GM18498 (cell line): ENCODE data around the gene USP43.

Source experiments
- ATAC-seq: cut with Tn5 transposase; IDR thresholded peaks from one replicate; pipeline ENCODE4 v1.9.1; 2021; ENCODE audit warnings: mild to moderate bottlenecking, moderate library complexity; ENCODE audit not compliant: unreplicated experiment

Gene USP43

DNA sequence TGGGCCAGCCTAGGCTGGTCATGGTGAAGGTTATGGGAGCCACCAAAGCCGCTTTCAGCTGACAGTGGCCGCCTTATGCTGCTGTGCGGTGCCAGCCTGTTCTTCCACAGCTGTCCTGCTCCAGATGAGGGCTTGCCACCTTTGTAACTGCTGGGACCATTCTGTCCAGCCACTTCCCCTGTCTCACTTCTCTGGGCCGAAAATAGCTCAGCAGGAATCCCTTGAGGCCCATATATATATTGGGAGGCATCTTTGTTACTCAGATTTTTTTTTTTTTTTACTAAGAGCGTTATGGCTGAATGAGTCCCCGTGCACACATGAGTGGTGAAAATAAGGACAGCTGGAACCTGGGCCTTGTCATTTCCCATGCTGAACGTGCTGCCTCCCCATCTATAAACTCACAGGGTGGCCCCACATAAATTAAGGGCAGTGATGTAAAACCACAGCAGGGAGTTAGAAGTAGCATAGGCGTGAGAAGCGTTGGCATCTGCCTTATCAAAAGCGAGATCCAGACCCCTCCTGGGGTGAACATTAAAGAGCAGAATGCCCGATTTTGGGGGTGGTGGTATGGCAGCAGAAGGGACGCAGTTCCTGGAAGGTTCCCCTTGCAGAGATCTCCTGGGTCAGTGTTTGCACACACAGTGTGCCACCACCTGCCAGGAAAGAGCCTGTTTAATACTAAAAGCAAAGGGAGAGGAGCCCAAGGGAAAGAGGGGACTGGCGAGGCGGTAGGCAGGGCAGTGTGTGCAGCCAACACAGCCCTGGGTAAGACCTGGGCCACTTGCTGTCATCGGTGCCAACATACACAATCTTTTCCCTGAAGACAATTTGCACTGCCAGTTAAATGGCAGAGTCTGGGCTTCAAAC is 57.8 kb downstream of the USP43 start:
- ATAC-seq: no peak

DNA sequence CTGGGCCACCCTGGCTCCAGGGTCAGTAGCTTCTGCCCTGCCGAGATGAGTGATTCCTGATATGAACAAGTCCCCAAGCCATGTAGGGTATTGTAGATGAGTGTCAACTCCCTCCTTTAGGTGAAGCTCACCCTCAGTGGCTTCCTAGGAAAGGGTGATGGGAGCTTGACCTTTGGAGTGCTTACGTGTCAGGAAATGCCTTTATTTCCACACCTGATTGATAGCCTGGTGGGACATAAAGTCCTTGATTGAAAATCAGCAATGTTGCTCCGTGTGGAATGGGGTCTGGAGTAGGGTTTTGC is 58.4 kb downstream of the USP43 start:
- ATAC-seq: no peak

DNA sequence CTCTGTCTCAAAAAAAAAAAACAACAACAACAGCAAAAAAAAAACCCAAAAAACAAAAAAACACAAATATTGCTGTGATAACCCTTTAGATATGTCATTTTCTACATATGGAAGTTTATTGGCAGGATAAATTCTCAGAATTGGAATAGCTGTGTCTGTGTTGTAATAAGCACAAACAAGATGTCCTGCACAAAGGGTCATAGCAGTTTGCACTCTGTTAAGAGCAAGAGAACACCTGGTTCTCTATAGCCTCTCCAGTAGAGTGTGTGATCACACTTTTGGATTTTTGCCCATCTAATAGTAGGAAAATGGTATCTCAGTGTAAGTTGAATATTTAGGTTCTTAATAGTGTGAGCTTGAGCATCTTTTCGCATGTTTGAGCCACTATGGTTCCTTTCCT is 60.4 kb downstream of the USP43 start:
- ATAC-seq: no peak

DNA sequence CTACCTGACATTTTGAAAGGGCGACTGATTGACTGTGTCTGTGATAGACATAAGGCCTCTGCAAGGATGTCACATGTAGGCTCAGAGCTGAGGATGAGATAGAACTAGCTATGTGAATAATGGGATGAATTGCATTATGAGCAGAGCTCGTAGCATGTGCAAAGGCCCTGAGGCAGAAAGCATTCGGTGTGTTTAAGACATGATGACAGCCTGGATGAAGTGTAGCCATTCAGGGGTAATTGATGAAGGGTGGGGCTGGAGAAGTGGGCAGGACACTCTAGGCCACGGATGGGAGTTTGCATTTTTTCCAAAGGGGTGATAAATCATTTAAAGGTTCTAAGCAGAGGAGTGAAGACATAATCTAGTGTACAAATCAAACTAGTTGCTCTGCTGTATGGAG is 62.6 kb downstream of the USP43 start:
- ATAC-seq: no peak

DNA sequence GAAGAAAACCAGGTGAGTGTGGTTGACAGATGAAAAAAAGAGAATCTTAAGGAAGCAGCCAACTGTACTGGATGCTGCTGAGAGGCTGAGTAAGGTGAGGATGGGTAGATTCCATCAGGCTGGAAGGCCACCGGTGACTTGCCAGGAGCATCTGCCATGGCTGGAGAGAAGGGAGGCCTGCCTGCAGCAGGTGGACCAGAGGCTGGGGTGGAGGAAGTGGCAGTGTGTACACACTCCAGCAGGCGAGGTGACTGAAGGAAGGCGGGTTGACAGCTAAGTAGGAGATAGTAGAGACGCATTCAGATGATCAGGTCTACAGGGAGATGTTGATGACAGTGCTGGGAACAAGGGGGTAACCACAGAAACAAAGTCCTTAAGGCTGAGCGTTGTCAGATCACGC is 69.5 kb downstream of the USP43 start:
- no peak for ATAC-seq

DNA sequence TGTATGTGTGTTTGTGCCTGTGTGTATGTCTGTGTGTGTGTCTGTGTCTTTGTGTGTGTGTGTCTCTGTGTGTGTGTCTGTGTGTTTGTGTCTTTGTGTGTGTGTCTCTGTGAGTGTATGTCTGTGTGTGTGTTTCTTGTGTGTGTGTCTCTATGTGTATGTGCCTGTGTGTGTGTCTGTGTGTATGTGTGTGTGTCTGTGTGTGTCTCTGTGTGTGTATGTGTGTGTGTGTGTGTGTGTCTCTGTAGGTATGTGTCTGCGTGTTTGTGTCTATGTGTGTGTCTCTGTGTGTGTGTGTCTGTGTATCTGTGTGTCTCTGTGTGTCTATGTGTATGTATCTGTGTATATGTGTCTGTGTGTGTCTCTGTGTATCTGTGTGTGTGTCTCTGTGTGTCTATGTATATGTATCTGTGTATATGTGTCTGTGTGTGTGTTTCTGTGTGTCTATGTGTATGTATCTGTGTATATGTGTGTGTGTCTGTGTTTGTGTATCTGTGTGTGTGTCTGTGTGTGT is 70.2 kb downstream of the USP43 start:
- ATAC-seq: no peak

DNA sequence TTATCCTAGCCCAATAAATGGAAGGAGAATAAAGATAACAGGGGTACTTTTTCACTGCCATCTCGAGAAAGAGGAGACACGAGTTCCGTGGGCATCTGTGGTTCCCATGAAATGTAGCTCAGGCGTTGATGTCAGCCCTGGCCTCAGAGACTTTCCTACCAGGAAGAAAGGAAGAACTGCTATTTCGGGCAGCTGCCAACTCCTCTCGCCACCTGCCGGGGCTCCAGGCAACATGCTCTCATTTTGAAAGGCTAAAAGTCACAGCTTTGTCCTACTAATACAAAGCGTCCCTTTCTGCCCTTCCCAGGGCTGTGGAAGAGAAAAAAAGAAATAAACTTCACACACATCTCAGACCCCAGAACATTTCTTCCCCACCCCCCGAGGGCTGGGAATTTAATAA is 80.3 kb downstream of the USP43 start:
- ATAC-seq: no peak

DNA sequence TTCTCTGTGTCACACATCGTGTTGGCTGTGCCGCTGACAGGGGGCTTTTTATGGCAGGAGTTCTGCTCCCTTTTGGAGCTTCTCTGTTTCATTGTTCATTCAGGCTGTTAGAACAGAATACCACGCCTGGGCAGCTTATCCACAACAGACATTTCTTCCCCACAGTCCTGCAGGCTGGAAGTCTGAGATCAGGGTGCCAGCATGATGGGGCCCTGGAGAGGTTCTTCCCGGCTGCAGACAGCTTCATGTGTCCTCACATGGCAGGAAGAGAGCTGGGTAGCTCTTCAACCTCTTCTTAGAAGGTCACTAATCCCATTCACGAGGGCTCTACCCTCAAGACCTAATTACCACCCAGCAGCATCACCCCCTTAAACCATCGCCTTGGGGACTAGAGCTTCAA is 81.0 kb downstream of the USP43 start:
- no peak for ATAC-seq

DNA sequence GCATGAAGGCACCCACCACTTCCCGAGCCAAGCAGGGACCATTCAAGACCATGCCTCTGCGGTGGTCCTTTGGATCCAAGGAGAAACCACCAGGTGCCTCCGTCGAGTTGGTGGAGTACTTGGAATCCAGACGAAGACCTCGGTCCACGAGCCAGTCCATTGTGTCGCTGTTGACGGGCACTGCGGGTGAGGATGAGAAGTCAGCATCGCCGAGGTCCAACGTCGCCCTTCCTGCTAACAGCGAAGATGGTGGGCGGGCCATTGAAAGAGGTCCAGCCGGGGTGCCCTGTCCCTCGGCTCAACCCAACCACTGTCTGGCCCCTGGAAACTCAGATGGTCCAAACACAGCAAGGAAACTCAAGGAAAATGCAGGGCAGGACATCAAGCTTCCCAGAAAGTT is 82.7 kb downstream of the USP43 start:
- ATAC-seq: no peak

DNA sequence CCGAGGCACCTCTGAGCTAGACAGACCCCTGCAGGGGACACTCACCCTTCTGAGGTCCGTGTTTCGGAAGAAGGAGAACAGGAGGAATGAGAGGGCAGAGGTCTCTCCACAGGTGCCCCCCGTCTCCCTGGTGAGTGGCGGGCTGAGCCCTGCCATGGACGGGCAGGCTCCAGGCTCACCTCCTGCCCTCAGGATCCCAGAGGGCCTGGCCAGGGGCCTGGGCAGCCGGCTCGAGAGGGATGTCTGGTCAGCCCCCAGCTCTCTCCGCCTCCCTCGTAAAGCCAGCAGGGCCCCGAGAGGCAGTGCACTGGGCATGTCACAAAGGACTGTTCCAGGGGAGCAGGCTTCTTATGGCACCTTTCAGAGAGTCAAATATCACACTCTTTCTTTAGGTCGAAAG is 83.2 kb downstream of the USP43 start:
- ATAC-seq: no peak

DNA sequence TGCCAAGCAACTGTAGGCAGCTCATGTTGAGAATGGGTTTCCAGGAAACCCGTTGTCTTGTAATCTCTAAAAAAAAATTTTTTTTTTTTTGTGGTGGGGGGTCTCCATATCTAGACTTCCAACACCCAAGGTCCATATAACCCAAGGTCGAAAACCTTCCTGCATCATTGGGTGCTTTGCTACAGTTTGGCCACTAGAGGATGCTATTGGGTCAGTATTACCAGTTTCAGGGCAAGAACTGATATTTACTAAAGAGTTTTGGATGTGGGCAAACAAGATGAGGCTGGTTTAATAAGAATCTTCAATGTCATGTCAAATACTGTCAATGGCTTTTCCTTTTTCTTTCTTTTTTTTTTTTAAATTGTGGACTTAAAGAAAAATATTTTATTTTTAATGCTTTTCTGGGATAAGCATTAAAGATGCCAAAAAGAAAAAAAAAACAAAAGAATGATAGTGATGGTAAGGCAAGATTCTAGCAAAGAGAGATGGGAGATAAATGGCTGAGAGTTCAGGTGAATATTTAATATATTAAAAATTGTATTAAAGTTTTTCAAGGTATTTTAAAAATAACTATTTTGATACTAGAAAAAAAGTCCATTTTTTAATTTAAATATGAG is 83.8 kb downstream of the USP43 start:
- ATAC-seq: no peak

DNA sequence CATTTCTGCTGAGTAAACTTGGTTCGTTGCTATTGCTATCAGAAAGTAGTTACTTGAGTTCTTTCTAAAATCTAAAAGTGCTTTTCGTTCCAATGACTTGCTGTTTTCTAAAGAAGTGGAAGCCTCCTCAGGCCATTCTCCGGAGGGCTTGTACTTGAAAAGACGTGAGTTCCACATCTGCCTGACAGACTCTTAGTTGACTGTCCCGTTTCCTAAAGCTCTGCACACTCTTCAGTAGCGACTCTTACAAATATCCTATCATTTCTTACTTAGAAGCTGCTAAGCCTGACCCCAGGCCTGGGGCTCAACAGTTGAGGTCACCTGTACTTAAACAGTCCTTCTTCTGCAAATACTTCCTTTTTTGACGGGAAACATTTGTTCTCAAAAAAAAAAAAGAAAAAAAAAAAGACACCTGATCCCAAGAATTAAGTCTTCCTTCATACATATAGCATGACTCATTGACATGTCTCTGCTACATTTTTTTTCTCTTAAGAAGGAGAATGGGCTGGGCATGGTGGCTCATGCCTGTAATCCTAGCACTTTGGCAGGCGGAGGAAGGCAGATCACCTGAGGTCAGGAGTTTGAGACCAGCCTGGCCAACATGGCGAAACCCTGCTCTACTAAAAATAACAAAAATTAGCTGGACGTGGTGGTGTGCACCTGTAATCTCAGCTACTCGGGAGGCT is 84.6 kb downstream of the USP43 start:
- ATAC-seq: no peak

DNA sequence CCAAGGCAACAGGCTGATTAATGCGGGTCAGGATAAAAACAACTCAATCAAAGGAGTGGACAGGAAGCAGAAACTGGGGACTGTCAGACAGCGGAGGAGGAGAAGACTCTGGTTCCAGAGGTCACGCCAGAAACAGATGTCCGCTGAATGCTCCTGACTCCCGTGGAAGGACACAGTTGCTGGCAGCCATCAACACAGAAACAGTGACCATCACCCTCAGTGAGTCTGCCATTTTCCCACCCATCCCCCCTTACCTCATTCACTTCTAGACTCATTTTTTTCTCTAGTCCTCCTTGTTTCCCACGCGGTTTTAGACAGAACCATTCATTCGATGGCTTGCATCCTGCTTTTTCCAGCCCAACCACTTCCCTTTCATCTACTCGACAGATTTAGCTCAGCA is 105.2 kb downstream of the USP43 start:
- no peak for ATAC-seq

DNA sequence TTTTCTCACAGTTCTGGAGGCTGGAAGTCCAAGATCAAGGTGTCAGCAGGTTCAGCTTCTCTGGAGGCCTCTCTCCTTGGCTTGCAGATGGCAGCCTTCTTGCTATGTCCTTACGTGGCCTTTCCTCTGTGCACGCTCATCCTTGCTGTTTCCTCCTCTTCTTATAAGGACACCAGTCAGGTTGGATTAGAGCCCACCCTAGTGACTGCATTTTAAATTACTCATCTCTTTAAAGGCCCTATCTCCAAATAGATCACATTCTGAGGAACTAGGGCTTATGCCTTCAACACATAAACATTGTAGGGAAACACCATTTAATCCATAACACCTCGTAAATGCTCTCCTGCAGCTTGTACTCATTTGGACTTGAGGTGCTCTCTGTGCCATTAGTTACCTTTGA is 109.8 kb downstream of the USP43 start:
- no peak for ATAC-seq

DNA sequence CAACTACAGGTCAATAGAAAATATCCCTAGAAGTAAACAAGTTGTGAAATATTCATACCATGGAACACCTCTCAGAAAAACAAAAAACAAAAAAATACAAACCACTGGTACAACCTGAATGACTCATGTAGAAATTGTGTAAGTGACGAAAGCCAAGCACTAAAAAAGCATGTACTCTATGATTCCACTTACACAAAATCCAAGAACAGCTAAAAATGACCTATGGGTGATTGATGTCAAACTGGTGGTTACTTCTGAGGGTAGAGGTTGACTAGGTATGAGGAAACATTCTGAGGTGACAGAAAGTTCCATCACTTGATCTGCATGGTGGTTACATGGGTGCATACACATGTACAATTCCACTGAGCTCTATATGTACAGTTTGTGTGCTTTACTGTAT is 114.9 kb downstream of the USP43 start:
- no peak for ATAC-seq

DNA sequence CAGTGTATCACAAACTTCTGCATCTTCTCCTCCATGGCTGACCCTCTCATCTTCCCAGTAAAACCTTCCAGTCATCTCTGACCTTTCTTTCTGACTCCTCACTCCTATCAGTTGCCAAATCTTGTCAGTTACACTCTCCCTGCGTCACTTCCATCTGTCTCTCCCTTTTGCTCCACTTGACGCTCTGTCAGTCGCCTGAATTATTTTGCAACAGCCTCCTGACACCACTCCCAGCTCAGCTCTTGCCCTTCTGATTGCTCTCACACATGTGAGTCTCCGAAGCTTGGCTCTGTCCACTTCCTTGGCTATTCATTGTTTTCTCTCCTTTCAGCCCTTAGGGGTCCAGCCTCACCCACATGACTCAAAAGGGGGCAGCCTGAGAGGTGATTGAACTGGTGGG is 118.3 kb downstream of the USP43 start:
- ATAC-seq: no peak

DNA sequence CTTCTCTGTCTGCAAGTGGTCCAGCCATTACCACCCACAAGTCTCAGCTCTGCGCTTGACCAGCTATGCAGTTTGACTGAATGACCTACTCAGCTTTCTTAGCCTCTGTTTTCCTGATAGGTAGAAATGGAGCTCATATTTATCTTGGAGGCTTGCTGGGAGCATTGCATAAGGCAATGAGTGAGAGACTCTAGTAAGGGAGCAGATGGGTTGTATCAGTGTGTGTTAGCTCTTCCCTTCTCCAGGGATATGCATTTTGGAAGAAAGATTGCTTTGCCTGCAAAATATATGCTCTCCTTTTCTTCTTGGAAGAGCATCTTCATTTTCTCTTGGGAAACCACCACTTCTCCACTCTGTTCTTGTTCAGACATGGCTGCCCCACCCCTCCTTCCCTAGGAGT is 120.0 kb downstream of the USP43 start:
- ATAC-seq: no peak

DNA sequence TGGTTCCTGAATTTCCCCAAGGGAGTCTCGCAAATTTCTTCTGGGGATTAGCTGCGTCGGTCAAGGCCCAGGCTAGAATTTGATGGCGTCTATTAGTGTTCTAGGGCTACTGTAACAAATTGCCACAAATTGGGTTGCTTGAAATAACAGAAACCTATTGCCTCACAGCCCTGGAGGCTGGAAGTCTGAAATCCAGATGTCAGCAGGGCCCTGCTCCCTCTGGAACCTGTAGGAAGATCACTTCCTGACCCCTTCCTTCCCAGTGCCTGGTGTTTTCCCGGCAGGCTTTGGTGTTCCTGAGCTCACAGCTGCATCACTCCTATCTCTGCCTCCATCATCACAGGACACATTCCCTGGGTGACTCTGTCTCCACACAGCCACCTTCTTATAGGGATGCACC is 121.7 kb downstream of the USP43 start:
- ATAC-seq: no peak

DNA sequence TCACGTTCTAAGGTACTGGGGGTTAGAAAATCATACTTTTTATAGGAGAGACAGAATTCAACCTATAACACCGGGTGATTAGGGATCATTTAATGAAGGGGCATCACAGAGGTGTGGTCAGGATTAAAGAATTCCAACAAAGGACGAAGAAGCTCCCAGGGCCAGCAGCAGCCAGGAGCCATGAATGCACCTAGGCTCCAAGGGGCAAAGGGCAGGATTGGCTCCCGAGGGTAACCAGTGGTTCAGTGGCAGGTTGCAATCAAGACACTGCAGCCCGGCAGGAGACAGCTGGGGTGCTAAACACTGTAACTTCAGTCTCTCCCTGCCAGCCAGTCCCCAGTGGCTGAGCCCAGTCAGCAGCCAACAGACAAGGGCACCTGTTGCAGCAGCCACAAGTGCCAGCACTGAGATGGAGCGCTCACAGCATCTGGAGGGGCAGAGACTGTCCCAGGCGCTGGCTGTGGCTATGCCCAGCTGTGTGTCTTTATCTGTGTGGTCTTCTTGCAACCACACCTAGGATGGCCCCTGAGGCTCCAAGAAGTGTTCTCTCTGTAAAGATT is 122.2 kb downstream of the USP43 start:
- no peak for ATAC-seq

DNA sequence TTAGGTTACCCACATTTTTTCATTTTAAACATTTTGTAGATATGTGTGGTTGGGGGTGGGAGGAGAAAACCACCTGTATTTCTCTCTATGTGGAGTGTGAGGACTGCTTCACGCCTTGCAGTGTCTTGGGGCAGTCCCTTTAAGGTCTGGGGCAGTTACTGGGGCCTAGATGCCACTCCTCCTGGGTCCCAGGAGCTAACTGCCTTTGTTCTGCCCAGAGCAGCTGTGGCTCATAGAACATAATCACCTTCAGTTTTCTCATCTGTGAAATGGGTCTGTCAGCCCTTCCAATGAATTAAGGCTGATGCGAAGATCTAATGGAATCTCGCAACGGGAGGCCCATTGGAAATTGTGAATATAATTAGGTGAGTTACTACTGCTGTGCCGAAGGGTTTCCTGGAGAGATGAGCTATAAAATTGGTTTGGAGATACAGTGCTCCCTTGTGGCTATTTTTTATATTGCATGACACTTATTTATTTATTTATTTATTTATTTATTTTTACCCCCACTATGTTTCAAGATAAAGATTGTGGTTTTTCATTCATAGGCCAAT is 123.1 kb downstream of the USP43 start:
- no peak for ATAC-seq

DNA sequence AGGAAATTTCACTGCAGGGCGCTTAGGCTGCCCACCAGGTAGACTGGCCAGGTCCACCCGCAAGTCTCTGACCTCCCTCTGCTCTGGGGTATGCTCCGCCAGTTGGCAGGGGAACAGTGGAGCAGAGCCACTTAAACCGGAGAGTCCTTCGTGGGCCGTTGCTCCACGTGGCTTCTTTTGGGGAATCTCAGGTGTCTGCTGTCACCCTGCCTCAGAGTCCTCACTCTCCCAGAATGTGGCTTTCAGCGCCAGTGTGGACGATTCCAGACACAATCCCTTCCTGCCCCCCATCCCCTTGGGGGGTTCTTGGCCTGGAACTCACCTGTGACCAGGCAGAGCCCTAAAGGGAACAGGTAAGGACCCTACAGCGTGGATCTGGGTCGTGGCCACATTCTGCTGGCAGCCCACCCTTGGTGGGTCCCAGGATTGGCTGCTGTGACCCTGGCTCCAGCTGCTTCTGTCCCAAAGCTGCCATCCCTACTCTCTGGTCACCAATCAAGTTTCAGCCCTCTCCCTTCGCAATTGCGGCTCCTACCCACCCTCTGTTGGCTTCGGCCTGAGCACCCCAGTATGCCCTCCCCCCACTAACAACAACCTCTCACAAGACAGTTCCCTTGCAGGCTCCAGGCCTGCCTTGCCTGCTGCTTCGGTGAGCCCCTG is 123.8 kb downstream of the USP43 start:
- no peak for ATAC-seq
